ENCODE measurements around the gene ARSD.

The ARSD gene

GRCh38 chrX:2917767-2918166 lies 11.4 kb downstream of the ARSD start:
- Histone ChIP-seq H4K20me1 (ENCODE audit: insufficient read depth, low read length) (no peaks in the 10 kb centered on the region), H3K36me3 (ENCODE audit: insufficient read depth, low read length) (no peaks in the 10 kb centered on the region), H3F3A (ENCODE audit: insufficient read depth, low read length) (no peaks in the 10 kb centered on the region), H3K9ac (ENCODE audit: low read length) (no peak overlapping the region), H2AFZ (ENCODE audit: low read length) (no peak overlapping the region), H3K4me1 (ENCODE audit: insufficient read depth, low read length, severe bottlenecking) (no peaks in the 10 kb centered on the region), H3K27ac (ENCODE audit: low read depth, low read length, poor library complexity, severe bottlenecking) (no peak overlapping the region), H3K27me3 (ENCODE audit: insufficient read depth, low read length) (no peaks in the 10 kb centered on the region), H3K79me2 (ENCODE audit: insufficient read depth, low read length) (no peaks in the 10 kb centered on the region), H3K9me2 (ENCODE audit: low read depth, low read length) (no peaks in the 10 kb centered on the region), H3K4me3 (ENCODE audit: low read depth, low read length, poor library complexity, severe bottlenecking) (no peak overlapping the region), H3K4me2 (ENCODE audit: low read length) (no peak overlapping the region), H3K9me3 (ENCODE audit: low read length) (no peaks in the 10 kb centered on the region)
- TF ChIP-seq CTCF (IDR thresholded peaks at IDR 0.05; ENCODE audit: low read length) (no peak), EZH2 (IDR thresholded peaks at IDR 0.05; ENCODE audit: borderline replicate concordance, low read length) (no peak)

GRCh38 chrX:2913118-2913517 lies 16.0 kb downstream of the ARSD start:
- Histone ChIP-seq H3K9ac (ENCODE audit: low read length) (no peak overlapping the region), H3K27ac (ENCODE audit: low read depth, low read length, poor library complexity, severe bottlenecking) (no peak overlapping the region), H3K27me3 (ENCODE audit: insufficient read depth, low read length) (no peaks in the 10 kb centered on the region), H3K4me2 (ENCODE audit: low read length) (no peak overlapping the region), H4K20me1 (ENCODE audit: insufficient read depth, low read length) (no peaks in the 10 kb centered on the region), H3K9me3 (ENCODE audit: low read length) (no peaks in the 10 kb centered on the region), H3F3A (ENCODE audit: insufficient read depth, low read length) (no peaks in the 10 kb centered on the region), H3K4me3 (ENCODE audit: low read depth, low read length, poor library complexity, severe bottlenecking) (no peak overlapping the region), H3K4me1 (ENCODE audit: insufficient read depth, low read length, severe bottlenecking) (no peaks in the 10 kb centered on the region), H3K9me2 (ENCODE audit: low read depth, low read length) (no peaks in the 10 kb centered on the region), H2AFZ (ENCODE audit: low read length) (no peak overlapping the region), H3K79me2 (ENCODE audit: insufficient read depth, low read length) (no peaks in the 10 kb centered on the region), H3K36me3 (ENCODE audit: insufficient read depth, low read length) (no peaks in the 10 kb centered on the region)
- TF ChIP-seq EZH2 (IDR thresholded peaks at IDR 0.05; ENCODE audit: borderline replicate concordance, low read length) (no peak), CTCF (IDR thresholded peaks at IDR 0.05; ENCODE audit: low read length) (peak; percentile 23; the same call in 1 of the 2 replicates)

- H3K27me3 ChIP-seq (ENCODE audit: insufficient read depth, low read length): no peaks in the 10 kb centered on the region
- no peaks in the 10 kb centered on the region for H3K36me3 ChIP-seq (ENCODE audit: insufficient read depth, low read length)
- H3K4me2 ChIP-seq (ENCODE audit: low read length): no peak overlapping the region
- H3K4me1 ChIP-seq (ENCODE audit: insufficient read depth, low read length, severe bottlenecking): no peaks in the 10 kb centered on the region
- H3K4me3 ChIP-seq (ENCODE audit: low read depth, low read length, poor library complexity, severe bottlenecking): no peak overlapping the region
- H3K9me3 ChIP-seq (ENCODE audit: low read length): no peaks in the 10 kb centered on the region
- no peaks in the 10 kb centered on the region for H4K20me1 ChIP-seq (ENCODE audit: insufficient read depth, low read length)
- H3K27ac ChIP-seq (ENCODE audit: low read depth, low read length, poor library complexity, severe bottlenecking): no peak overlapping the region
- no peaks in the 10 kb centered on the region for H3K79me2 ChIP-seq (ENCODE audit: insufficient read depth, low read length)
- TF ChIP-seq CTCF (IDR thresholded peaks at IDR 0.05; ENCODE audit: low read length): no peak
- TF ChIP-seq EZH2 (IDR thresholded peaks at IDR 0.05; ENCODE audit: borderline replicate concordance, low read length): no peak
- H2AFZ ChIP-seq (ENCODE audit: low read length): no peak overlapping the region
- H3K9me2 ChIP-seq (ENCODE audit: low read depth, low read length): no peaks in the 10 kb centered on the region
- H3K9ac ChIP-seq (ENCODE audit: low read length): no peak overlapping the region
- no peaks in the 10 kb centered on the region for H3F3A ChIP-seq (ENCODE audit: insufficient read depth, low read length)
Observed at GRCh38 chrX:2910109-2910508, 19.0 kb downstream of the ARSD start.
